Measurements from ENCODE around the gene PRR20D.
"Not testable (repeated sequence)": the region's sequence is repeated elsewhere in the genome, so short reads cannot be mapped to it uniquely, and the experiment has no call there.

DNA sequence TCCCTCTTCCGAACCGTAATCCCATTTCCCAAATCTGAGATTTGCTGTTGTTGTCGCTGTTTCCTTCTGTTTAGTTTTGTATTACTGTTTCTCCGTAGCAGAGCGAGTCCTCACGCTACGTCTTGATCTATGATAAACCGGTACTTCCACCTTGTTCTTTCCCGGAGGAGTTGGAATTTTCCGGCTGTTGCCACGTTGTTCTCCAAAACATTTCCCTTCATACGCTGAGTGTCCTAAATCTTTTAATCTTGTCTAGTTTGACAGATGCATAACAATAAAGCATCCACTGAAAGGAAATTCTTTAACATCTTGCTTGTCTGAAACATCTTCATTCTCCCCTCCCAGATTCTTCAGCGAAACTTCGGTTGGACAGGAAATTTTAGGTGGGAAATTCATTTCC, 12.3 kb upstream of the PRR20D start:
- not testable (repeated sequence) for TF ChIP-seq CTBP1 (IDR thresholded peaks at IDR 0.05; ENCODE audit: borderline replicate concordance); ARNT (IDR thresholded peaks at IDR 0.05); HDGF (IDR thresholded peaks at IDR 0.05; ENCODE audit: borderline replicate concordance)

Data from HEK293T (cell line).